Measurements from ENCODE around the gene OR2B2.

The OR2B2 gene

GRCh38 chr6:27873021-27873940, 38.9 kb downstream of the OR2B2 start:
- intact Hi-C loops (cut with DNase I; ENCODE audit: low total_unique reads) = no loop called here
- no peaks in the 10 kb centered on the region for H3K36me3 ChIP-seq
- no peaks in the 10 kb centered on the region for H3K9me3 ChIP-seq
- H3K4me3 ChIP-seq = peak overlapping the region; percentile 45 to 55
- TF ChIP-seq CTCF (IDR thresholded peaks at IDR 0.05) = no peak
- peak in 1 of 2 donors; percentile 45 for DNase-seq
- H3K4me1 ChIP-seq = peaks cover 0 to 19% (median 8%) of the 10 kb centered on the region in 4 donors
- H3K27me3 ChIP-seq = peaks cover 0 to 17% of the 10 kb centered on the region in 2 donors
- no peak overlapping the region for H3K27ac ChIP-seq

- no peak for TF ChIP-seq CTCF (IDR thresholded peaks at IDR 0.05)
- peaks cover 0 to 17% of the 10 kb centered on the region in 2 donors for H3K27me3 ChIP-seq
- intact Hi-C loops (cut with DNase I; ENCODE audit: low total_unique reads) = no loop called here
- peak overlapping the region; percentile 45 to 55 for H3K4me3 ChIP-seq
- DNase-seq = no peak
- H3K9me3 ChIP-seq = no peaks in the 10 kb centered on the region
- H3K36me3 ChIP-seq = no peaks in the 10 kb centered on the region
- peaks cover 0 to 23% (median 10%) of the 10 kb centered on the region in 4 donors for H3K4me1 ChIP-seq
- no peak overlapping the region for H3K27ac ChIP-seq
Observed at GRCh38 chr6:27872642-27873020, 39.6 kb downstream of the OR2B2 start.

- Histone ChIP-seq H3K36me3 (no peaks in the 10 kb centered on the region), H3K27me3 (peaks cover 0 to 17% of the 10 kb centered on the region in 2 donors), H3K27ac (peak overlapping the region in 1 of 2 donors; percentile 22), H3K9me3 (no peaks in the 10 kb centered on the region), H3K4me3 (peak overlapping the region; percentile 45 to 55), H3K4me1 (peaks cover 0 to 29% (median 15%) of the 10 kb centered on the region in 4 donors)
- TF ChIP-seq CTCF (IDR thresholded peaks at IDR 0.05) = no peak
- peak; percentile 66 to 74 for DNase-seq
- intact Hi-C loops (cut with DNase I; ENCODE audit: low total_unique reads) = no loop called here
Observed at GRCh38 chr6:27871924-27872638, 40.1 kb downstream of the OR2B2 start.

GRCh38 chr6:27870291-27870870, 41.8 kb downstream of the OR2B2 start:
- Histone ChIP-seq H3K4me3 (no peak overlapping the region), H3K4me1 (peaks cover 0 to 45% (median 32%) of the 10 kb centered on the region in 4 donors), H3K36me3 (no peaks in the 10 kb centered on the region), H3K27ac (no peak overlapping the region), H3K27me3 (peaks cover 0 to 17% of the 10 kb centered on the region in 2 donors), H3K9me3 (no peaks in the 10 kb centered on the region)
- DNase-seq = no peak
- intact Hi-C loops (cut with DNase I; ENCODE audit: low total_unique reads) = no loop called here
- TF ChIP-seq CTCF (IDR thresholded peaks at IDR 0.05) = no peak

- DNase-seq = no peak
- Histone ChIP-seq H3K4me1 (peaks cover 0 to 45% (median 32%) of the 10 kb centered on the region in 4 donors), H3K27ac (no peak overlapping the region), H3K27me3 (peaks cover 0 to 13% of the 10 kb centered on the region in 2 donors), H3K9me3 (no peaks in the 10 kb centered on the region), H3K36me3 (no peaks in the 10 kb centered on the region), H3K4me3 (no peak overlapping the region)
- intact Hi-C loops (cut with DNase I; ENCODE audit: low total_unique reads) = no loop called here
- no peak for TF ChIP-seq CTCF (IDR thresholded peaks at IDR 0.05)
Observed at GRCh38 chr6:27868311-27868710, 43.9 kb downstream of the OR2B2 start.

All from tibial artery (tissue), 4 donors.